PC-9 (cell line): ENCODE data around the gene VKORC1.

Source experiments
- EZH2 ChIP-seq: fragments of 200-600 bp; sonication (generic); IDR thresholded peaks from 2 replicates; pipeline ENCODE4 v1.8.0; 2017; ENCODE audit warnings: antibody characterized with exemption, low read depth
- TF ChIP-seq, protein P1 (sequence below): fragments of 200-600 bp; sonication (generic); conservative IDR thresholded peaks from 2 replicates; pipeline ENCODE4 v1.6.1; 2017; ENCODE audit warnings: mixed run types, antibody characterized with exemption, mild to moderate bottlenecking, moderate library complexity

DNA sequence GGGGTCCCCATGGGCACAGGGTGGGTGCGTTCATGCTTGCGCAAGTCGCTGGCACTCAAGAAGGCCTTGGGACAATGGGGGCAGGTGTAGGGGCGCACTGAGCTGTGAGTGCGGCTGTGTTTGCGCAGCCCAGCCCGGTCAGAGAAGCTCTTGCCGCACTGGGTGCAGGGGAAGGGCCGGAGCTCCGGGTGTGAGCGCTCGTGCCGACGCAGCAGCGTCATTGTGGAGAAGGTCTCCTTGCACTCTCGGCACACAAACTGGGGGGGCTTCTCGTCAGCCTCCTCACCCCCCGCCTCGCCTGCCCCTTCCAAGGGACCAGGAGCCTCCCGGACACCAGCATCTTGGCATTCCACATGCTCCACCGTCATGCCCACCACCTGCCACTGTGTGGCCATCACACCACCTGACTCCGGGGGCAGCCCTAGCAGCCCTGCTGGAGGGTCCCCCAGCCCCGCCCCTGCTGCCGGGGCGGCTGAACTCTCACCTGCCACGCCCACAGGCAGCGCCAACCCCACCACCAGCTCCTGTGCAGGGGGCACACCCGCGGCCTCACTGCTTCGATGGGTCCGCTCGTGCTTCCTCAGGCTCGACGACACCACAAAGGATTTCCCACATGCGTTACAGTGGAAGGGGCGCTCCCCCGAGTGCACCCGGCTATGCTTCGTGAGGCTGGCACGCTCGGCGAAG is 33.3 kb downstream of the VKORC1 start:
- TF ChIP-seq, protein P1, sequence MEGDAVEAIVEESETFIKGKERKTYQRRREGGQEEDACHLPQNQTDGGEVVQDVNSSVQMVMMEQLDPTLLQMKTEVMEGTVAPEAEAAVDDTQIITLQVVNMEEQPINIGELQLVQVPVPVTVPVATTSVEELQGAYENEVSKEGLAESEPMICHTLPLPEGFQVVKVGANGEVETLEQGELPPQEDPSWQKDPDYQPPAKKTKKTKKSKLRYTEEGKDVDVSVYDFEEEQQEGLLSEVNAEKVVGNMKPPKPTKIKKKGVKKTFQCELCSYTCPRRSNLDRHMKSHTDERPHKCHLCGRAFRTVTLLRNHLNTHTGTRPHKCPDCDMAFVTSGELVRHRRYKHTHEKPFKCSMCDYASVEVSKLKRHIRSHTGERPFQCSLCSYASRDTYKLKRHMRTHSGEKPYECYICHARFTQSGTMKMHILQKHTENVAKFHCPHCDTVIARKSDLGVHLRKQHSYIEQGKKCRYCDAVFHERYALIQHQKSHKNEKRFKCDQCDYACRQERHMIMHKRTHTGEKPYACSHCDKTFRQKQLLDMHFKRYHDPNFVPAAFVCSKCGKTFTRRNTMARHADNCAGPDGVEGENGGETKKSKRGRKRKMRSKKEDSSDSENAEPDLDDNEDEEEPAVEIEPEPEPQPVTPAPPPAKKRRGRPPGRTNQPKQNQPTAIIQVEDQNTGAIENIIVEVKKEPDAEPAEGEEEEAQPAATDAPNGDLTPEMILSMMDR, result no peak
- no peak for TF ChIP-seq EZH2
